HG03457 (cell line): ENCODE data around the gene EPC1.
A peak's percentile ranks its signal among the peaks of the same experiment; 100 is the strongest.
"Not testable (repeated sequence)": the region's sequence is repeated elsewhere in the genome, so short reads cannot be mapped to it uniquely, and the experiment has no call there.

ENCODE experiments used
- ATAC-seq: cut with Tn5 transposase; IDR thresholded peaks from one replicate; pipeline ENCODE4 v1.9.1; 2021; ENCODE audit warnings: moderate number of reproducible peaks; ENCODE audit not compliant: unreplicated experiment

Gene EPC1

GRCh38 chr10:32346551-32347362 lies at the start of gene EPC1:
TSS of gene EPC1 (minus strand) at chr10:32347158. CDS start at chr10:32346915, 243 bp downstream.
- peak; percentile 53 for ATAC-seq

GRCh38 chr10:32393911-32394310 lies 47.0 kb upstream of the EPC1 start:
- ATAC-seq, result no peak

- ATAC-seq, result not testable (repeated sequence)
Measured at GRCh38 chr10:32392284-32392683, 45.3 kb upstream of the EPC1 start.

- no peak for ATAC-seq
Measured at GRCh38 chr10:32390193-32390592, 43.2 kb upstream of the EPC1 start.

GRCh38 chr10:32388258-32389027 lies 41.5 kb upstream of the EPC1 start:
- no peak for ATAC-seq

GRCh38 chr10:32386623-32387260 lies 39.8 kb upstream of the EPC1 start:
- no peak for ATAC-seq

- no peak for ATAC-seq
Measured at GRCh38 chr10:32384171-32384570, 37.2 kb upstream of the EPC1 start.

- no peak for ATAC-seq
Measured at GRCh38 chr10:32381165-32381564, 34.2 kb upstream of the EPC1 start.

- no peak for ATAC-seq
Measured at GRCh38 chr10:32379950-32380551, 33.1 kb upstream of the EPC1 start.

GRCh38 chr10:32379318-32379949 lies 32.5 kb upstream of the EPC1 start:
- no peak for ATAC-seq

- ATAC-seq, result peak; percentile 85
Measured at GRCh38 chr10:32378363-32379317, 31.7 kb upstream of the EPC1 start.

GRCh38 chr10:32377458-32378259 lies 30.7 kb upstream of the EPC1 start:
- peak; percentile 34 for ATAC-seq

GRCh38 chr10:32376771-32377170 lies 29.8 kb upstream of the EPC1 start:
- ATAC-seq, result no peak

GRCh38 chr10:32376097-32376496 lies 29.1 kb upstream of the EPC1 start:
- ATAC-seq, result no peak

GRCh38 chr10:32375631-32376030 lies 28.7 kb upstream of the EPC1 start:
- no peak for ATAC-seq

- no peak for ATAC-seq
Measured at GRCh38 chr10:32374605-32375004, 27.6 kb upstream of the EPC1 start.

GRCh38 chr10:32373496-32373895 lies 26.5 kb upstream of the EPC1 start:
- no peak for ATAC-seq

- ATAC-seq, result no peak
Measured at GRCh38 chr10:32373031-32373430, 26.1 kb upstream of the EPC1 start.
